OCI-LY1 (cell line): ENCODE measurements around the gene DYNC1I1.

Source experiments
- H2AFZ ChIP-seq: fragments of 200-600 bp; sonication (generic), shearing (Covaris generic); 2 replicates; pipeline ENCODE4 v1.6.0; 2014; ENCODE audit warnings: antibody characterized with exemption, mild to moderate bottlenecking, low read length
- H3F3A ChIP-seq: fragments of 200-600 bp; sonication (generic), shearing (Covaris generic); 2 replicates; pipeline ENCODE4 v1.6.0; 2014; ENCODE audit warnings: mild to moderate bottlenecking, antibody characterized with exemption, low read length, moderate library complexity; ENCODE audit not compliant: insufficient read depth
- H3K27ac ChIP-seq: fragments of 200-600 bp; sonication (generic); 2 replicates; pipeline ENCODE4 v1.5.1; 2014; ENCODE audit warnings: low read length, mixed run types, mild to moderate bottlenecking, low read depth; ENCODE audit not compliant: poor library complexity, severe bottlenecking
- H3K27me3 ChIP-seq: fragments of 200-600 bp; sonication (generic); 2 replicates; pipeline ENCODE4 v1.6.0; 2014; ENCODE audit warnings: antibody characterized with exemption, mild to moderate bottlenecking, low read length, moderate library complexity; ENCODE audit not compliant: insufficient read depth
- H3K36me3 ChIP-seq: fragments of 200-600 bp; sonication (generic); 2 replicates; pipeline ENCODE4 v1.6.1; 2014; ENCODE audit warnings: mild to moderate bottlenecking, antibody characterized with exemption, low read length, moderate library complexity, mixed read lengths; ENCODE audit not compliant: insufficient read depth
- H3K4me1 ChIP-seq: fragments of 200-600 bp; sonication (generic); 2 replicates; pipeline ENCODE4 v1.5.1; 2014; ENCODE audit warnings: mild to moderate bottlenecking, low read length, moderate library complexity; ENCODE audit not compliant: insufficient read depth, severe bottlenecking
- H3K4me2 ChIP-seq: fragments of 200-600 bp; sonication (generic), shearing (Covaris generic); 2 replicates; pipeline ENCODE4 v1.6.1; 2014; ENCODE audit warnings: low read length
- H3K4me3 ChIP-seq: fragments of 200-600 bp; sonication (generic); 2 replicates; pipeline ENCODE4 v1.5.1; 2014; ENCODE audit warnings: low read length, low read depth, mild to moderate bottlenecking, mixed read lengths; ENCODE audit not compliant: poor library complexity, severe bottlenecking
- H3K79me2 ChIP-seq: fragments of 200-600 bp; shearing (Covaris generic); 2 replicates; pipeline ENCODE4 v1.6.1; 2016; ENCODE audit warnings: mixed run types, low read length, mixed read lengths; ENCODE audit not compliant: insufficient read depth
- H3K9ac ChIP-seq: fragments of 200-600 bp; sonication (generic), shearing (Covaris generic); 2 replicates; pipeline ENCODE4 v1.6.1; 2014; ENCODE audit warnings: mild to moderate bottlenecking, low read length, mixed read lengths
- H3K9me2 ChIP-seq: fragments of 200-600 bp; sonication (generic), shearing (Covaris generic); 2 replicates; pipeline ENCODE4 v1.6.1; 2014; ENCODE audit warnings: low read depth, mild to moderate bottlenecking, low read length, mixed read lengths
- H3K9me3 ChIP-seq: fragments of 200-600 bp; shearing (Covaris generic); 2 replicates; pipeline ENCODE4 v1.6.1; 2014; ENCODE audit warnings: low read length, mixed read lengths
- H4K20me1 ChIP-seq: fragments of 200-600 bp; sonication (generic), shearing (Covaris generic); 2 replicates; pipeline ENCODE4 v1.6.0; 2016; ENCODE audit warnings: mild to moderate bottlenecking, low read length; ENCODE audit not compliant: insufficient read depth
- CTCF ChIP-seq: fragments of 200-600 bp; sonication (generic), shearing (Covaris generic); IDR thresholded peaks from 2 replicates; pipeline ENCODE4 v1.5.1; 2017; ENCODE audit warnings: mild to moderate bottlenecking, antibody characterized with exemption, low read length, moderate library complexity, mixed read lengths
- EZH2 ChIP-seq: fragments of 200-600 bp; sonication (generic), shearing (Covaris generic); IDR thresholded peaks from 2 replicates; pipeline ENCODE4 v1.8.0; 2017; ENCODE audit warnings: borderline replicate concordance, mixed run types, mild to moderate bottlenecking, antibody characterized with exemption, low read length, moderate library complexity, mixed read lengths

The DYNC1I1 gene

DNA sequence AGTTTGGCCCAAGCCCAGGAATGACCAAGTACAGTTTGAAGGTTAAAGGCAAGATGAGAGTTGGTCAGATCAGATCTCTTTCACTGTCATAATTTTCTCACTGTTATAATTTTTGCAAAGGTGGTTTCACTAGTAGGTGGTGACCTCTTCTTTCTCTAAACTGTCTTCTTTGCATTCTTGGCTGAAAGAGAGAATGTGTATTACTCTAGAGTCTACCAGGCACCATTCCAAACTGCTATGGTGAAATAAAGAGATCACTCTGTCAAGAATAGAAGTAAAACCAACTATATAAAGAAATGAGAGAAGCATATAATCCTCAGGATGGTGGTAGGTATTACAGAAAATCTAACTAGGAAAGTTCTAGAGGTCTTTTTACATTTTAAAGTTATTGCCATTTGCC is 72.7 kb downstream of the DYNC1I1 start:
- Histone ChIP-seq H3K9me3 (no peaks in the 10 kb centered on the region), H4K20me1 (no peaks in the 10 kb centered on the region), H3K27ac (no peak overlapping the region), H3K9me2 (no peaks in the 10 kb centered on the region), H3F3A (no peaks in the 10 kb centered on the region), H3K27me3 (no peaks in the 10 kb centered on the region), H3K4me3 (no peak overlapping the region), H3K36me3 (no peaks in the 10 kb centered on the region), H3K4me2 (no peak overlapping the region), H3K9ac (no peak overlapping the region), H3K4me1 (peaks cover 25% of the 10 kb centered on the region), H3K79me2 (no peaks in the 10 kb centered on the region), H2AFZ (no peak overlapping the region)
- TF ChIP-seq CTCF, result no peak
- TF ChIP-seq EZH2, result no peak

DNA sequence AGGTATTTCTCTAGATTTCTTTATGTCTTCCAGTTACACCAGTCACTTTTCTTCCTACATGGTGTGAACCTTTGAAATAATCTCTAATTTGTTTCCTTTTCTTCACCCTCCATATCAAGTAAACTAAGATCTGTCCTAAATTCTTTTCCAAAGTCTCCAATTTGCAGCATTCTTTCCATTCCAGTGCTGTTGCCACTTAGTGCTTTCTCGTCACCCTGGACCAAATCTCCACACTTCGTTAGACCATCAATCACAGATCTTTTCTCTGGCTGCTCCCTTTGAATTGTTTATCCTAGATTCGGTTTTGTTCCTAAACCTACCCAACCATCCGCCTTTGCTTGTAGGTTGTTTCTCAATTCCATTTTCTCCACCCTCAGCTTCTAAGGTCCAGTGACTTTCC is 74.7 kb downstream of the DYNC1I1 start:
- Histone ChIP-seq H2AFZ (no peak overlapping the region), H3K79me2 (no peaks in the 10 kb centered on the region), H3K4me2 (no peak overlapping the region), H3K4me3 (no peak overlapping the region), H3K9ac (no peak overlapping the region), H3K9me2 (no peaks in the 10 kb centered on the region), H3K9me3 (no peaks in the 10 kb centered on the region), H3K27ac (no peak overlapping the region), H3K27me3 (no peaks in the 10 kb centered on the region), H3K36me3 (no peaks in the 10 kb centered on the region), H3K4me1 (peaks cover 14% of the 10 kb centered on the region), H3F3A (no peaks in the 10 kb centered on the region), H4K20me1 (no peaks in the 10 kb centered on the region)
- TF ChIP-seq CTCF (no peak), EZH2 (no peak)

DNA sequence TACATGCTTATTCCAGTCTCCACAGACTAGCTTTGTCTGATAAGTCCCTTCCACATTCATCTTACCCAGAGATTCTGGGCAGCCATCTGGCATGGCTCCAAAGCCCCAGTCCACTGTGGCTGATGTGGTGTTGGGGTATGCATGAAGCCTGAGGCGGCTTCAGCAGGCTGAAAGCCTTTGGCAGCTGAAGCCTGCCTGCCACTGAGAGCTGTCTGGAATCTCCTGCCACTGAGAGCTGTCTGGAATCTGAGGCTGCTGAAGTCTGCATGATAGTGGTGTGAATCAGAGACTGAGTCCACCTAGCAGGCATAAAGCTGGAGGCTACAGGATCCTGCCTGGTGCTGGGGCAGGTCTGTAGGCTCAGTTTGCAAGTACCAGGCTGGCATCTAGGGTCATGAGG is 87.1 kb downstream of the DYNC1I1 start:
- H3K27ac ChIP-seq, result no peak overlapping the region
- H3K79me2 ChIP-seq, result no peaks in the 10 kb centered on the region
- H3K4me1 ChIP-seq, result peaks cover 19% of the 10 kb centered on the region
- H3K4me2 ChIP-seq, result no peak overlapping the region
- no peak overlapping the region for H3K9ac ChIP-seq
- no peaks in the 10 kb centered on the region for H3K36me3 ChIP-seq
- no peaks in the 10 kb centered on the region for H4K20me1 ChIP-seq
- no peak for TF ChIP-seq CTCF
- no peak for TF ChIP-seq EZH2
- no peaks in the 10 kb centered on the region for H3K9me2 ChIP-seq
- H3K9me3 ChIP-seq, result no peaks in the 10 kb centered on the region
- H3K27me3 ChIP-seq, result no peaks in the 10 kb centered on the region
- H3K4me3 ChIP-seq, result no peak overlapping the region
- no peaks in the 10 kb centered on the region for H3F3A ChIP-seq
- H2AFZ ChIP-seq, result no peak overlapping the region
